ENCODE data around the gene PLAAT3. TPM values are rescaled to one million over a fixed set of nuclear protein-coding genes. Genes with fewer than 3 reads are reported as not detected.
"Not testable (repeated sequence)": the region's sequence is repeated elsewhere in the genome, so short reads cannot be mapped to it uniquely, and the experiment has no call there.

Gene PLAAT3
- total RNA-seq, 1 donor, result 9.0 TPM

- TF ChIP-seq, protein P1, sequence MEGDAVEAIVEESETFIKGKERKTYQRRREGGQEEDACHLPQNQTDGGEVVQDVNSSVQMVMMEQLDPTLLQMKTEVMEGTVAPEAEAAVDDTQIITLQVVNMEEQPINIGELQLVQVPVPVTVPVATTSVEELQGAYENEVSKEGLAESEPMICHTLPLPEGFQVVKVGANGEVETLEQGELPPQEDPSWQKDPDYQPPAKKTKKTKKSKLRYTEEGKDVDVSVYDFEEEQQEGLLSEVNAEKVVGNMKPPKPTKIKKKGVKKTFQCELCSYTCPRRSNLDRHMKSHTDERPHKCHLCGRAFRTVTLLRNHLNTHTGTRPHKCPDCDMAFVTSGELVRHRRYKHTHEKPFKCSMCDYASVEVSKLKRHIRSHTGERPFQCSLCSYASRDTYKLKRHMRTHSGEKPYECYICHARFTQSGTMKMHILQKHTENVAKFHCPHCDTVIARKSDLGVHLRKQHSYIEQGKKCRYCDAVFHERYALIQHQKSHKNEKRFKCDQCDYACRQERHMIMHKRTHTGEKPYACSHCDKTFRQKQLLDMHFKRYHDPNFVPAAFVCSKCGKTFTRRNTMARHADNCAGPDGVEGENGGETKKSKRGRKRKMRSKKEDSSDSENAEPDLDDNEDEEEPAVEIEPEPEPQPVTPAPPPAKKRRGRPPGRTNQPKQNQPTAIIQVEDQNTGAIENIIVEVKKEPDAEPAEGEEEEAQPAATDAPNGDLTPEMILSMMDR (IDR thresholded peaks at IDR 0.05; ENCODE audit: insufficient read depth, low read length), result no peak
- no peak for DNase-seq (ENCODE audit: low read depth)
- H3K4me3 ChIP-seq (ENCODE audit: low read depth, low read length), result no peak overlapping the region
These were observed 70.5 kb downstream of the PLAAT3 start for GRCh38 chr11:63543711-63544110.

GRCh38 chr11:63542506-63542905, 71.7 kb downstream of the PLAAT3 start:
- H3K4me3 ChIP-seq (ENCODE audit: low read depth, low read length), result not testable (repeated sequence)
- DNase-seq (ENCODE audit: low read depth), result peak; percentile 19

- TF ChIP-seq, protein P1 (IDR thresholded peaks at IDR 0.05; ENCODE audit: insufficient read depth, low read length), result no peak
- peak; percentile 94 for DNase-seq (ENCODE audit: low read depth)
These were observed 76.7 kb downstream of the PLAAT3 start for GRCh38 chr11:63537293-63538101.

DNA sequence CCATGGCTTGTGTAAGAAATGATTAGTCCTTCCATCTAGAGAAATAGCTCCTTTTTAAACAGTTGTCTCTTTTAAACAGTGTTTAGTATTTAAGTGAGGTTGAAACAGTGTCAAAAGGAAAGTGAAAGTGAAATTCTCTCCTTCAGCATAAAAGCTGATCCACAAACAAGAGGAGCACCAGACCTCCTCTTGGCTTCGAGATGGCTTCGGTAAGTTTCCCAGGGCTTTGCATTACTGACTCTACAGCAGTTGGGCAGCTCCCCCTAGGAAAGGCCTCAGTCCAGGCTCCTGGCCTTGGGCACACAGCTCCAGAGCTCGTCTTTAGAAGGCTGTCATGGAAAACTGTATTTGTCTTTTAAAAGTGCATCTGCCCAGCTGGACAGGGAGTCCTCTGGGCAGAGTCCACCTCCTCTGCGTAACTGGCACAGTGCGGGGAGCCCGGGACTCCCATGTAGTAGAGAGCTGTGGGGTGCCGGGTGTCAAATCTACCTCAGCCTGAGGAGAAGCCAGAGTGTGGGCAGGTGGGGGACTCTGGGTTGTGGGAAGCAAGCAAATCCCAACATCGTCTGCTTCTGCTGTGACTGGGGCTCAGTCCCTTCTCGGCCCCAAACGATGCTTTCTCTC, 77.5 kb downstream of the PLAAT3 start, which contains the start of gene PLAAT4:
Gene PLAAT4 (plus strand): TSS at position 140 of the 624 bp plus-strand sequence. CDS start 61 bp downstream, at position 201.
- peak within 1 kb of the TSS; percentile 65 for H3K4me3 ChIP-seq (ENCODE audit: low read depth, low read length)
- peak; percentile 79 for DNase-seq (ENCODE audit: low read depth)
- TF ChIP-seq, protein P1 (IDR thresholded peaks at IDR 0.05; ENCODE audit: insufficient read depth, low read length), result no peak

More at GRCh38 chr11:63537293-63538101, 76.7 kb downstream of the PLAAT3 start:
- peak overlapping the region; percentile 65 for H3K4me3 ChIP-seq (ENCODE audit: low read depth, low read length)

GRCh38 chr11:63535734-63536133, 78.5 kb downstream of the PLAAT3 start:
- no peak for DNase-seq (ENCODE audit: low read depth)
- TF ChIP-seq, protein P1 (IDR thresholded peaks at IDR 0.05; ENCODE audit: insufficient read depth, low read length), result no peak
- H3K4me3 ChIP-seq (ENCODE audit: low read depth, low read length), result no peak overlapping the region

GRCh38 chr11:63534895-63535461, 79.3 kb downstream of the PLAAT3 start:
- H3K4me3 ChIP-seq (ENCODE audit: low read depth, low read length), result no peak overlapping the region
- TF ChIP-seq, protein P1 (IDR thresholded peaks at IDR 0.05; ENCODE audit: insufficient read depth, low read length), result no peak
- no peak for DNase-seq (ENCODE audit: low read depth)

DNA sequence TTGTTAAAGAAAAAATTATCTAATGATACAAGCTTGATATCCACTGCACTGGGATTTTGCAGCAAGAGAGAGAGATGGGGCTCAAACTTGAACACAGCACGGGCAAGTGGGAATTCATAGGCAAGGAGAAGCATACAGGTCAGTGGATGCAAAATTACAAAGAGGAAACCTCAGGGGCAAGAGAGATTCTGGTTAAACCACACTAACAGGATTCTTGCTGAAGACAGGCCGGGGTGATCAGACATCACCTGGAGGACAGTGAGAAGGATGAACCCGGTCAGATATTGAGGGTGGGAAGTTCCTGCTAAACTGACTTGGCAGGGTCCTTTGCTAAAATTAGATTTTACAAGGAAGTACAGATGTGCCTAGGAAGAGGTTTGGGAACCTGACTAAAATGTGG, 80.2 kb downstream of the PLAAT3 start:
- no peak overlapping the region for H3K4me3 ChIP-seq (ENCODE audit: low read depth, low read length)
- no peak for DNase-seq (ENCODE audit: low read depth)
- TF ChIP-seq, protein P1 (IDR thresholded peaks at IDR 0.05; ENCODE audit: insufficient read depth, low read length), result no peak

Data from fibroblast of the aortic adventitia (primary cell).